GM19463 (cell line): ENCODE data around the gene OR52L1.

ENCODE experiments used
- ATAC-seq: cut with Tn5 transposase; IDR thresholded peaks from one replicate; pipeline ENCODE4 v1.9.1; 2021; ENCODE audit warnings: mild to moderate bottlenecking, moderate library complexity; ENCODE audit not compliant: unreplicated experiment

OR52L1 gene

GRCh38 chr11:5941951-5942350, 44.8 kb downstream of the OR52L1 start, which contains the start of gene OR56A3:
Gene OR56A3, plus strand, starts transcription at chr11:5942251. Its CDS starts 5,096 bp downstream, at chr11:5947347.
- ATAC-seq, result no peak

GRCh38 chr11:5940748-5941147, 46.0 kb downstream of the OR52L1 start:
- ATAC-seq, result no peak

GRCh38 chr11:5938603-5938965, 48.2 kb downstream of the OR52L1 start:
- no peak for ATAC-seq

GRCh38 chr11:5937868-5938602, 48.8 kb downstream of the OR52L1 start:
- no peak for ATAC-seq
